HepG2 (cell line): Measurements from ENCODE around the gene DSTN. TPM values are rescaled to one million over a fixed set of nuclear protein-coding genes. Genes with fewer than 3 reads are reported as not detected.

ENCODE experiments used
- CEBPZ ChIP-seq: IDR thresholded peaks from 2 replicates; pipeline ENCODE4 v1.6.1; 2012; ENCODE audit warnings: low read length, improper control_type of control experiment
- DR1 ChIP-seq: sonication (generic); formaldehyde crosslinking; IDR thresholded peaks from 2 replicates; pipeline ENCODE4 v1.8.0; 2021; ENCODE audit warnings: mild to moderate bottlenecking, missing genetic modification reagents, inconsistent platforms
- EP300 ChIP-seq, 3 experiments: sonication (generic) in 1 of 3; formaldehyde crosslinking in 1 of 3; IDR thresholded peaks; 2 replicates each; pipeline versions ENCODE4 v1.5.1 to v1.6.1; 2011 to 2020; ENCODE audit warnings: low read depth in 2 of 3, low read length in 2 of 3, borderline replicate concordance in 1 of 3, improper control_type of control experiment in 1 of 3, mild to moderate bottlenecking in 1 of 3, missing genetic modification reagents in 1 of 3, moderate library complexity in 1 of 3
- ERF ChIP-seq: IDR thresholded peaks from 2 replicates; pipeline ENCODE4 v1.6.1; 2018; ENCODE audit warnings: missing biosample characterization, missing genetic modification reagents
- HHEX ChIP-seq: IDR thresholded peaks from 2 replicates; pipeline ENCODE4 v1.6.1; 2016; ENCODE audit warnings: control low read depth
- HNRNPK ChIP-seq: fragments of 200-400 bp; formaldehyde crosslinking; IDR thresholded peaks from 2 replicates; pipeline ENCODE4 v1.6.1; 2018; ENCODE audit warnings: low read length, low read depth, moderate library complexity, mild to moderate bottlenecking; ENCODE audit not compliant: poor library complexity, severe bottlenecking
- HNRNPLL ChIP-seq: fragments of 200-400 bp; formaldehyde crosslinking; IDR thresholded peaks from 2 replicates; pipeline ENCODE4 v1.6.1; 2017; ENCODE audit warnings: mild to moderate bottlenecking, low read depth, low read length; ENCODE audit not compliant: poor library complexity, severe bottlenecking
- JDP2 ChIP-seq: sonication (generic); formaldehyde crosslinking; IDR thresholded peaks from 2 replicates; pipeline ENCODE4 v1.8.1; 2022; ENCODE audit warnings: missing genetic modification reagents, borderline replicate concordance
- LCORL ChIP-seq, 2 experiments: fragments of 450-650 bp in 1 of 2; sonication (generic) in 1 of 2; formaldehyde crosslinking in 1 of 2; IDR thresholded peaks; 2 replicates each; pipeline versions ENCODE4 v1.5.0 to v1.6.1; 2017 to 2020; ENCODE audit warnings: antibody characterized with exemption in 1 of 2, missing genetic modification reagents in 1 of 2
- SAFB2 ChIP-seq: sonication (generic); formaldehyde crosslinking; IDR thresholded peaks from 2 replicates; pipeline ENCODE4 v1.5.1; 2020; ENCODE audit warnings: missing genetic modification reagents, low read depth, mild to moderate bottlenecking, borderline replicate concordance
- SNAI1 ChIP-seq: sonication (generic); formaldehyde crosslinking; IDR thresholded peaks from 2 replicates; pipeline ENCODE4 v1.5.0; 2020; ENCODE audit warnings: mild to moderate bottlenecking, missing genetic modification reagents, borderline replicate concordance
- TAF1 ChIP-seq: sonication (generic); formaldehyde crosslinking; IDR thresholded peaks from 2 replicates; pipeline ENCODE4 v1.4.0; 2020; ENCODE audit warnings: missing genetic modification reagents
- THRA ChIP-seq: sonication (generic); formaldehyde crosslinking; IDR thresholded peaks from 2 replicates; pipeline ENCODE4 v1.4.0; 2020; ENCODE audit warnings: missing genetic modification reagents, borderline replicate concordance
- ZNF766 ChIP-seq: sonication (generic); formaldehyde crosslinking; IDR thresholded peaks from 2 replicates; pipeline ENCODE4 v1.5.0; 2020; ENCODE audit warnings: missing genetic modification reagents, borderline replicate concordance
- polyA plus RNA-seq, 8 experiments: library from polyadenylated mRNA; depleted of rRNA in 3 of 8; stranded (reverse) in 7 of 8; unstranded in 1 of 8; fragments of >200 nt; fragmentation: Illumina TruSeq in 4 of 8; extraction: Trizol in 4 of 8; gene quantifications; 2 replicates each; pipeline versions ENCODE4 v1.2.1 to v1.2.3, GENCODE V29; 2011 to 2016; ENCODE audit warnings: low read depth in 4 of 8, missing spikeins in 1 of 8, mixed read lengths in 1 of 8; ENCODE audit not compliant: insufficient read depth in 1 of 8
- total RNA-seq, 5 experiments: library from RNA; depleted of rRNA; stranded (reverse); fragments of >200 nt; fragmentation: Illumina TruSeq; extraction: Trizol; gene quantifications; 2 replicates each; pipeline ENCODE4 v1.2.3, GENCODE V29; 2016; ENCODE audit warnings: low read depth in 1 of 5
- TF ChIP-seq, protein P1 (sequence below): IDR thresholded peaks from 2 replicates; pipeline ENCODE4 v1.6.1; 2016; ENCODE audit warnings: low read depth, missing genetic modification reagents, missing compliant biosample characterization

DSTN gene
- total and polyA plus RNA-seq, 2 of the 13 experiments (the other 11 are each of a cell fraction or from before 2014, with no cell fraction given), result 27.6 to 106 TPM

DNA sequence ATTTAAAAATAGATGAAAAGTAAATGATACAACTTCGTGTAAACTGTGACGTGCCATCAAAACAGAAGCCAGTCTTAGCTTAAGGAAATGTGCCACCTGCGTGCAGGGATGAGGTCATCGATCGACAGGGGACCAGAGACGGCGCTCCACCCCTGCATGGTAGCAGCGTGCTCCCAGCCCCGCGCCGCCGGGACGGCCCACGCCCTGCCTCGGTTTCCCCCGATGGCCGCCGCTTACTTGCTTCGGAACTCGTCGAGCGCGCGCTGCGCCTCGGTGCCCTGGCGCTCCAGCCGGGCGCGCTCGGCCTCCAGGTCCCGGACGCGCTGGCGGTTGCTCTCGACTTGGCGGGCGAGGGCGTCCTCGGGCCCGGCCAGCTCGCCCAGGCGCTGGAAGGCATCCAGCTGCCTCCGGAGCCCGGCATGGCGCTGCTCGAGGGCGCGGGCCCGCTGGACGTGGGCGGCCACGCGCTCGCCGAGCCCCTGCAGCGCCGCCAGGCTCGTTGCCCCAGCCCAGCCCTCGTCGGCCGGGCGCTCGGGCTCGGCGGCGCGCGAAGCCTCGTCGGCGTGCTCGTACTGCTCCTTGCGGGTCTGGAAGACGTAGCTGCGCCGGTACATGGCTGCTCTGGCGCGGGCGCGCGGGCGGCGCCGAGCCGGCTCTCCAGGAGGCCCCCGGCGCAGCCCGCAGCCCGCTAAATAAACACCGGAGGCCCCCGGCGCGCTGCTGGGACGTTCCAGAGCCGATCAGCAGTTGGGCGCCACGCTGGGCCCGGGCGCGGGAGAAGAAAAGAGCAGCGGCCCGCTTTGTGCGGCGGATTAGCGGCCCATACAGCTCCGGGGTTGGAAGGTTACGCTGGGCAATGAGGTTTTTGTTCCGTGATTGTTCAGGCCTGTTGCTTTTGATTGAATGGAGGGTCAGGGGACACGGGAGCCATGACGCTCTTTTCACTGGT lies 38.9 kb upstream of the DSTN start, which contains the start of gene BFSP1 (continued):
- TF ChIP-seq, protein P1, sequence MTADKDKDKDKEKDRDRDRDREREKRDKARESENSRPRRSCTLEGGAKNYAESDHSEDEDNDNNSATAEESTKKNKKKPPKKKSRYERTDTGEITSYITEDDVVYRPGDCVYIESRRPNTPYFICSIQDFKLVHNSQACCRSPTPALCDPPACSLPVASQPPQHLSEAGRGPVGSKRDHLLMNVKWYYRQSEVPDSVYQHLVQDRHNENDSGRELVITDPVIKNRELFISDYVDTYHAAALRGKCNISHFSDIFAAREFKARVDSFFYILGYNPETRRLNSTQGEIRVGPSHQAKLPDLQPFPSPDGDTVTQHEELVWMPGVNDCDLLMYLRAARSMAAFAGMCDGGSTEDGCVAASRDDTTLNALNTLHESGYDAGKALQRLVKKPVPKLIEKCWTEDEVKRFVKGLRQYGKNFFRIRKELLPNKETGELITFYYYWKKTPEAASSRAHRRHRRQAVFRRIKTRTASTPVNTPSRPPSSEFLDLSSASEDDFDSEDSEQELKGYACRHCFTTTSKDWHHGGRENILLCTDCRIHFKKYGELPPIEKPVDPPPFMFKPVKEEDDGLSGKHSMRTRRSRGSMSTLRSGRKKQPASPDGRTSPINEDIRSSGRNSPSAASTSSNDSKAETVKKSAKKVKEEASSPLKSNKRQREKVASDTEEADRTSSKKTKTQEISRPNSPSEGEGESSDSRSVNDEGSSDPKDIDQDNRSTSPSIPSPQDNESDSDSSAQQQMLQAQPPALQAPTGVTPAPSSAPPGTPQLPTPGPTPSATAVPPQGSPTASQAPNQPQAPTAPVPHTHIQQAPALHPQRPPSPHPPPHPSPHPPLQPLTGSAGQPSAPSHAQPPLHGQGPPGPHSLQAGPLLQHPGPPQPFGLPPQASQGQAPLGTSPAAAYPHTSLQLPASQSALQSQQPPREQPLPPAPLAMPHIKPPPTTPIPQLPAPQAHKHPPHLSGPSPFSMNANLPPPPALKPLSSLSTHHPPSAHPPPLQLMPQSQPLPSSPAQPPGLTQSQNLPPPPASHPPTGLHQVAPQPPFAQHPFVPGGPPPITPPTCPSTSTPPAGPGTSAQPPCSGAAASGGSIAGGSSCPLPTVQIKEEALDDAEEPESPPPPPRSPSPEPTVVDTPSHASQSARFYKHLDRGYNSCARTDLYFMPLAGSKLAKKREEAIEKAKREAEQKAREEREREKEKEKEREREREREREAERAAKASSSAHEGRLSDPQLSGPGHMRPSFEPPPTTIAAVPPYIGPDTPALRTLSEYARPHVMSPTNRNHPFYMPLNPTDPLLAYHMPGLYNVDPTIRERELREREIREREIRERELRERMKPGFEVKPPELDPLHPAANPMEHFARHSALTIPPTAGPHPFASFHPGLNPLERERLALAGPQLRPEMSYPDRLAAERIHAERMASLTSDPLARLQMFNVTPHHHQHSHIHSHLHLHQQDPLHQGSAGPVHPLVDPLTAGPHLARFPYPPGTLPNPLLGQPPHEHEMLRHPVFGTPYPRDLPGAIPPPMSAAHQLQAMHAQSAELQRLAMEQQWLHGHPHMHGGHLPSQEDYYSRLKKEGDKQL, result 0 out of 2 replicates have a peak, but pooled peaks have one; percentile 11
- TF ChIP-seq JDP2 (CRISPR knock-in tag) (0 out of 2 replicates have a peak, but pooled peaks have one; percentile 57), THRA (CRISPR knock-in tag) (peak; percentile 18; the same call in 1 of the 2 replicates), EP300 (IDR thresholded peaks at IDR 0.05; ENCODE audit: low read depth in 2 of 2, low read length in 2 of 2) (peak in 1 of 2 experiments; percentile 34; a peak in 1 of 4 replicates), EP300 (CRISPR knock-in tag; IDR thresholded peaks at IDR 0.05; ENCODE audit: borderline replicate concordance) (no peak), HHEX (CRISPR knock-in tag) (no peak), TAF1 (peak; percentile 34; the same call in 1 of the 2 replicates), HNRNPLL (peak; percentile 95), SAFB2 (CRISPR knock-in tag) (peak; percentile 73), ERF (CRISPR knock-in tag) (0 out of 2 replicates have a peak, but pooled peaks have one; percentile 14), SNAI1 (no peak), ZNF766 (CRISPR knock-in tag) (peak; percentile 26; the same call in 1 of the 2 replicates), HNRNPK (no peak), DR1 (CRISPR knock-in tag) (no peak; the same call in 1 of the 2 replicates), CEBPZ (no peak), LCORL (IDR thresholded peaks at IDR 0.05) (no peak), LCORL (CRISPR knock-in tag; IDR thresholded peaks at IDR 0.05) (0 out of 2 replicates have a peak, but pooled peaks have one; percentile 44)
